K562 (cell line): ENCODE results near the gene ABHD5. TPM values are rescaled to one million over a fixed set of nuclear protein-coding genes. Genes with fewer than 3 reads are reported as not detected.

Experiments
- ATAC-seq: fragments of 200-7000 bp; cut with Tn5 transposase; 3 replicates; pipeline ENCODE4 v1.9.1; 2020; ENCODE audit warnings: moderate library complexity
- BruUV-seq: library from RNA; stranded (reverse); fragments of 400-500 nt; replicated peaks from 2 replicates; lab custom pipeline; 2021; lab: Mats Ljungman, UMichigan
- CTCF ChIA-PET: fragments of 300-600 bp; formaldehyde crosslinking; extraction: SDS; loops from one replicate; lab custom pipeline; 2021; ENCODE audit warnings: low intra/inter-chr PET ratio; lab: Yijun Ruan, JAX
- POLR2A ChIA-PET: fragments of 300-600, 350-650 bp; sonication (Branson Sonifier 250); formaldehyde crosslinking; extraction: SDS; loops from one replicate; lab custom pipeline; 2021; ENCODE audit warnings: antibody characterized with exemption, inconsistent platforms; lab: Yijun Ruan, JAX
- DNase-seq, 4 experiments: peaks; one replicate each; pipeline versions ENCODE4 v3.0.0 to v3.0.0-alpha.2; 2011 to 2018; ENCODE audit warnings: low spot score in 3 of 4, mixed read lengths in 3 of 4; ENCODE audit errors: extremely low read depth in 1 of 4
- FAIRE-seq: peaks from 2 replicates; lab custom pipeline; 2011; peaks lifted over from hg19 to GRCh38; lab: Jason Lieb, UNC
- H2AFZ ChIP-seq: 2 replicates; pipeline ENCODE4 v1.6.0; 2011; ENCODE audit warnings: low read depth, low read length, control low read depth, inconsistent platforms
- H3K27ac ChIP-seq: fragments of 200-600 bp; 3 replicates; pipeline ENCODE4 v1.8.0; 2011; ENCODE audit warnings: low read depth, mild to moderate bottlenecking, control low read depth, inconsistent platforms, low read length, moderate library complexity, mixed read lengths; ENCODE audit errors: extremely low read depth
- H3K27me3 ChIP-seq, 2 experiments: fragments of 300-600 bp in 1 of 2; 2 replicates in 1 of 2; 3 replicates in 1 of 2; pipeline versions ENCODE4 v1.6.0 to v1.8.0; 2011; ENCODE audit warnings: inconsistent platforms in 2 of 2, low read length in 2 of 2, mild to moderate bottlenecking in 1 of 2, mixed read lengths in 1 of 2, moderate library complexity in 1 of 2; ENCODE audit not compliant: control insufficient read depth in 2 of 2, insufficient read depth in 2 of 2
- H3K36me3 ChIP-seq: fragments of 300-600 bp; 3 replicates; pipeline ENCODE4 v1.8.0; 2011; ENCODE audit warnings: mild to moderate bottlenecking, low read length, inconsistent platforms; ENCODE audit not compliant: control insufficient read depth, insufficient read depth
- H3K4me1 ChIP-seq, 2 experiments: fragments of 200-600 bp in 1 of 2; replicated peaks in 1 of 2; 2 replicates in 1 of 2; 3 replicates in 1 of 2; pipeline versions ENCODE4 v1.5.1 to v1.8.0; 2011; ENCODE audit warnings: inconsistent platforms in 2 of 2, low read length in 2 of 2, mild to moderate bottlenecking in 1 of 2, mixed read lengths in 1 of 2, moderate library complexity in 1 of 2; ENCODE audit not compliant: control insufficient read depth in 2 of 2, insufficient read depth in 2 of 2
- H3K4me2 ChIP-seq: 2 replicates; pipeline ENCODE4 v1.6.1; 2011; ENCODE audit warnings: low read length, control low read depth, inconsistent platforms, mixed read lengths; ENCODE audit not compliant: insufficient read depth
- H3K4me3 ChIP-seq: fragments of 200-600 bp; sonication (generic), shearing (Covaris generic); 2 replicates; pipeline ENCODE4 v1.5.1; 2016; ENCODE audit warnings: control low read depth, inconsistent platforms
- H3K79me2 ChIP-seq: fragments of 200-600 bp; 3 replicates; pipeline ENCODE4 v1.8.0; 2011; ENCODE audit warnings: low read length, inconsistent platforms; ENCODE audit not compliant: control insufficient read depth, insufficient read depth
- H3K9ac ChIP-seq, 2 experiments: 2 replicates each; pipeline versions ENCODE4 v1.6.0 to v1.6.1; 2011; ENCODE audit warnings: low read depth in 2 of 2, low read length in 2 of 2, control low read depth in 1 of 2, inconsistent platforms in 1 of 2, mild to moderate bottlenecking in 1 of 2, mixed read lengths in 1 of 2; ENCODE audit not compliant: insufficient read depth in 1 of 2
- H3K9me1 ChIP-seq: one replicate; pipeline ENCODE4 v1.6.0; 2011; ENCODE audit warnings: inconsistent platforms, mild to moderate bottlenecking, low read length, moderate library complexity; ENCODE audit not compliant: control insufficient read depth, insufficient read depth
- H3K9me3 ChIP-seq: replicated peaks from 2 replicates; pipeline ENCODE4 v1.5.1; 2011; ENCODE audit warnings: low read depth, low read length, inconsistent platforms; ENCODE audit not compliant: control insufficient read depth, insufficient read depth
- H4K20me1 ChIP-seq: replicated peaks from 2 replicates; pipeline ENCODE4 v1.6.1; 2011; ENCODE audit warnings: low read length, inconsistent platforms, mixed read lengths; ENCODE audit not compliant: control insufficient read depth, insufficient read depth
- ELF2 ChIP-seq: fragments of 250-450 bp; sonication (Bioruptor Pico); IDR thresholded peaks from 2 replicates; pipeline ENCODE4 v1.5.0; 2021; ENCODE audit warnings: mild to moderate bottlenecking
- ETV5 ChIP-seq: sonication (generic); formaldehyde crosslinking; IDR thresholded peaks from 2 replicates; pipeline ENCODE4 v1.4.0; 2020; ENCODE audit warnings: low read depth, mild to moderate bottlenecking, missing genetic modification reagents
- HDAC2 ChIP-seq: fragments of 450-650 bp; IDR thresholded peaks from 2 replicates; pipeline ENCODE4 v1.6.1; 2016; ENCODE audit warnings: mild to moderate bottlenecking
- KDM2B ChIP-seq: fragments of 250-450 bp; sonication (Bioruptor Pico); IDR thresholded peaks from 2 replicates; pipeline ENCODE4 v1.8.0; 2021; ENCODE audit warnings: mild to moderate bottlenecking, moderate library complexity
- RUNX1 ChIP-seq: sonication (generic); IDR thresholded peaks from 2 replicates; pipeline ENCODE4 v1.6.1; 2016; ENCODE audit warnings: antibody characterized with exemption, low read depth
- SIX5 ChIP-seq, 2 experiments: IDR thresholded peaks; 2 replicates each; pipeline ENCODE4 v1.6.1; 2011; ENCODE audit warnings: low read length in 2 of 2, borderline replicate concordance in 1 of 2, low read depth in 1 of 2, mild to moderate bottlenecking in 1 of 2, moderate library complexity in 1 of 2; ENCODE audit not compliant: insufficient read depth in 1 of 2
- SMARCE1 ChIP-seq: fragments of 450-650 bp; IDR thresholded peaks from 2 replicates; pipeline ENCODE4 v1.7.1; 2016; ENCODE audit warnings: mild to moderate bottlenecking
- STAT5A ChIP-seq: IDR thresholded peaks from 2 replicates; pipeline ENCODE4 v1.6.1; 2012; ENCODE audit warnings: low read length, inconsistent platforms, borderline replicate concordance
- ZBTB8A ChIP-seq: fragments of 450-650 bp; IDR thresholded peaks from 2 replicates; pipeline ENCODE4 v1.6.1; 2018; ENCODE audit warnings: mild to moderate bottlenecking, moderate library complexity; ENCODE audit not compliant: partially characterized antibody
- WGBS: fragments of 100-300 bp; shearing (Covaris generic); methylation state at CpG from one replicate; pipeline ENCODE4 v1.1.6; 2016; ENCODE audit warnings: low coverage, mixed read lengths; ENCODE audit not compliant: insufficient coverage; ENCODE audit errors: missing lambda C conversion rate; 5-methylcytosine and 5-hydroxymethylcytosine counted together
- in situ Hi-C: fragments of 300-500 bp; cut with MboI; formaldehyde crosslinking; loops from 4 replicates; pipeline ENCODE4 v1.15.0; 2018; ENCODE audit warnings: inconsistent platforms, mixed read lengths
- intact Hi-C: fragments of 100-400 bp; cut with micrococcal nuclease; formaldehyde crosslinking; loops from 2 replicates; pipeline ENCODE4 v1.14.2; 2022
- polyA plus RNA-seq, 8 experiments: library from polyadenylated mRNA; depleted of rRNA in 4 of 8; stranded (reverse) in 5 of 8; unstranded in 3 of 8; fragments of >200 nt; fragmentation: Nextera tagmentation in 2 of 8; fragmentation: Illumina TruSeq in 1 of 8; extraction: Ambion mirVana in 2 of 8; extraction: Trizol in 1 of 8; gene quantifications; 2 replicates each; pipeline versions ENCODE4 v1.2.1 to v1.2.3, GENCODE V29; 2011 to 2014; ENCODE audit warnings: inconsistent platforms in 1 of 8, missing spikeins in 1 of 8
- total RNA-seq, 7 experiments: library from RNA; depleted of rRNA in 6 of 7; stranded (reverse); fragments of >200 nt in 6 of 7; fragmentation: Illumina TruSeq in 2 of 7; extraction: Trizol in 2 of 7; gene quantifications; 2 replicates each; pipeline versions ENCODE4 v1.2.1 to v1.2.3, GENCODE V29; 2011 to 2021; ENCODE audit warnings: low replicate concordance in 1 of 7

ABHD5 gene
- total and polyA plus RNA-seq, 9 of the 15 experiments (the other 6 are each of a cell fraction or from before 2014, with no cell fraction given): 27.8 to 61.7 (median 39.9) TPM

GRCh38 chr3:43727930-43728329, 37.2 kb downstream of the ABHD5 start:
- POLR2A ChIA-PET: interaction anchor here (0.7 to 1.3 kb wide), 2 partner anchors 34 to 45 kb away, joined by 3 read pairs; no protein-coding TSS in a partner anchor
- in situ Hi-C loops: no loop called here
- H4K20me1 ChIP-seq: 0 out of 2 replicates have a peak, but pooled peaks cover 3% of the 10 kb centered on the region
- H3K4me1 ChIP-seq: no peaks in the 10 kb centered on the region
- peaks cover 67% of the 10 kb centered on the region for H3K36me3 ChIP-seq
- H2AFZ ChIP-seq: no peak overlapping the region
- WGBS: 92% methylated on average over 3 of the region's 3 CpGs
- no peak overlapping the region for H3K4me2 ChIP-seq
- no peak for TF ChIP-seq STAT5A
- no peak for TF ChIP-seq ZBTB8A
- no peak for TF ChIP-seq HDAC2
- TF ChIP-seq SMARCE1: no peak
- no peak for TF ChIP-seq KDM2B (CRISPR knock-in tag)
- TF ChIP-seq ETV5 (CRISPR knock-in tag): no peak
- TF ChIP-seq RUNX1: no peak
- TF ChIP-seq SIX5 (IDR thresholded peaks at IDR 0.05; ENCODE audit: borderline replicate concordance in 1 of 2, insufficient read depth in 1 of 2, low read depth in 1 of 2, low read length in 2 of 2): no peak
- TF ChIP-seq ELF2 (CRISPR knock-in tag): no peak
- TF ChIP-seq, all 486 proteins: peak for 0
- no TSS peak for BruUV-seq
- FAIRE-seq (no peak), ATAC-seq (no peak), DNase-seq (no peak)
- intact Hi-C loops: no loop called here
- CTCF ChIA-PET: no interaction called here
- no peaks in the 10 kb centered on the region for H3K9me3 ChIP-seq
- no peak overlapping the region for H3K9ac ChIP-seq
- no peaks in the 10 kb centered on the region for H3K79me2 ChIP-seq
- H3K27me3 ChIP-seq: no peaks in the 10 kb centered on the region
- no peak overlapping the region for H3K4me3 ChIP-seq
- H3K9me1 ChIP-seq: no peaks in the 10 kb centered on the region
- H3K27ac ChIP-seq: no peak overlapping the region
